ENCODE results near the gene CMTM3.
"Not testable (repeated sequence)": the region's sequence is repeated elsewhere in the genome, so short reads cannot be mapped to it uniquely, and the experiment has no call there.

The CMTM3 gene

DNA sequence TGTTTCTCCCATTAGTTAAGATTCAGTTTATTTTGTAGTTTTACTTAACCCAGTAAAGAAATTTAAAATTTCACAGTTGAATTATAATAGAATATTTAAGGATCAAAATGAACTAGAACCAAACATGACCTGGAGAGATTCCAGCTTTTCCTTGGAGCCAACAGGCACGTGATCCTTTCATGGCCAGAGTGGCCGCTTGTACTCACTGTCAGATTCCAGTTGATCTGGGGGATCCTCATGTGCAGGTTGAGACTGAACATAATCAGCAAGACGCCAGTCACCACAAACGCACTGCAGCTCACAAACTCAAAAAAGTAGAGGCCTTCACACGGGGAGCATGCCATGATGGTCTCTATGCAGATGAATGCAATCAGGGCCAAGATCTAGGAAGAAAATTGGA lies 31.7 kb downstream of the CMTM3 start:
- DNase-seq (ENCODE audit: low read depth) = no peak

DNA sequence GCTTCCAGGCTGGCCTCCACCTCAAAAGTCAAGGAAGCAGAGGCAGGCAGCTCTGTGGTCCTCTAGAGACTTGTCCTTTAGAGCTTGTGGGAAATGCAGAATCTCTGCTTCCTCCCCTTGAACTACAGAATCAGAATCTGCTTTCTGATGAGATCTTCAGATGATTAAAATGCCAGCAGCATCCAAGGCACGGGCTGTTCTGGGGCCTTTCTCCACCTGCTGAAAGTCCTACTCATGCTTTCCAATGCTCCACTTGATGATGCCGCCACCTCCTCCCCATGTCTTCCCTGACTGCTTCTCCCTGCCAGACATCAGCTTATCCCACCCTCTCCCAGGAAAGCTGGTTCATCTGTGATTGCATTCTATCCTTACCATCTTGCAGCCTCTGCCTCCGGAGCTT lies 33.3 kb downstream of the CMTM3 start:
- no peak for DNase-seq (ENCODE audit: low read depth)

DNA sequence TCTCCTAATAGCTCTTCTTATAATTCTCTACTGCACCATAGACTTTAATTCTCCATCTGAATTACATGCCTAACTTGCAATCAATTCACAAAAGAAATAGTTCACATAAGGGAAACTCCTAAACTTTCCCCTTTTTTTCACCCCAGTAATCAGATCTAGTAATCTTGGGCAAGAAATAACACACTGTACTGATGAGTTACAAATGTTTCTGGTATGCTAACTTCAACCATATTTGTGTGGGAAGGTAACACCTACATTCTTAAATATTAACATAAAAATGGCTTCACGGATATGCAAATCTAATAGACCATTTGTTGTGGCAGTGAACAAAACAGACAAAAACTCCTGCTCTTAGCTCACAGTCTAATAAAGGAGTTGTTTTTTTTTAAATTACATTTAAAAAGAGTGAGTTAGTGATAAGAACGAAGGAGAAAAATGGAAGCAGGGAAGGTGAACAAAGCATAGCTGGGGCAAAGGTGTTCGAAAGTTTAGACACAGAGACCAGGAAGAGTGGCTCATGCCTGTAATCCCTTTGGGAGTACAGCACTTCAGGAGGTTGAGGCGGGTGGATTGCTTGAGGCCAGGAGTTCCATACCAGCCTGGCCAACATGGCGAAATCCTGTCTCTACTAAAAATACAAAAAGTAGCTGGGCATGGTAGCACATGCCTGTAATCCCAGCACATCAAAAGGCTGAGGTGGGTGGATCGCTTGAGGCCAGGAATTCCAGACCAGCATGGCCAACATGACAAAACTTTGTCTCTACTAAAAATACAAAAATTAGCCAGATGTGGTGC lies 34.8 kb downstream of the CMTM3 start:
- DNase-seq (ENCODE audit: low read depth) = no peak

DNA sequence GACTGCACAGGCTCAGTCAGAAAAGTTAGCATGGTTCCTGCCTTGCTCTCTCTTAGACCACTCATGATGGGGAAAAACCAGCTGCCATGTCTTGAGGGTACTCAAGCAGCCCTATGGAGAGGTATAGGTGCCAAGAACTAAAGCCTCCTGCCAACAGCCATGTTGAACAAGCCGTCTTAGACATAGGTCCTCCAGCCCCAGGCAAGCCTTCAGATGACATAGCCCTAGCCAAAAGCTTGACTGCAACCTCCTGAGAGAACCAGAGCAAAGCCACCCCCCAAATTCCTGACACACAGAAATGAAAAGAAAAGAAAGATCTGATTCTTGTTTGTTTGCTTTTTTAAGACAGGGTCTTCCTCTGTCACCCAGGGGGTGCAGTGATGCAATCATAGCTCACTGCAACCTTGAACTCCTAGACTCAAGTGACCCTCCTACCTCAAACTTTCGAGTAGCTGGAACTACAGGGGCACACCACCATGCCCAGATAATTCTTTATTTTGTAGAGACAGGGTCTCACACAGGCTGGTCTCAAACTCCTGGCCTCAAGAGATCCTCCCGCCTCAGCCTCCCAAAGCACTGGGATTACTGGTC lies 36.3 kb downstream of the CMTM3 start:
- no peak for DNase-seq (ENCODE audit: low read depth)

DNA sequence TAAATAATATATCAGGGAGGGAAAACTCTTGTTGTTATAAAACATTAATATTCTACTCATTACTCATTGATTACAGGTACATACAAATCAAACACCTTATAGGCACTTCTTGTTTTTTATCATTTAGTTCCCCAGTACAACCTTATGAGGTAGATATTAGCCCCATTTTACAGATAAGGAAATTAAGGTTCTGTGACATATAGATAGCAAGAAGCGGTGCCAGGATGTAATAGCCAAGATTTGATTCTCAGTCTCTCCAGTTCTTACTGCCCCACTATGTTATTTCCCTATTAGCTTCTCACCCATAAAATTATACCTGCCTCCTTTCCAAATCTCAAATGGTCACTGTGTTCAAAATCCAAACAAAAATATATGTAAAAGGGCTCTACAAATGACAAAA lies 36.9 kb downstream of the CMTM3 start:
- no peak for DNase-seq (ENCODE audit: low read depth)

DNA sequence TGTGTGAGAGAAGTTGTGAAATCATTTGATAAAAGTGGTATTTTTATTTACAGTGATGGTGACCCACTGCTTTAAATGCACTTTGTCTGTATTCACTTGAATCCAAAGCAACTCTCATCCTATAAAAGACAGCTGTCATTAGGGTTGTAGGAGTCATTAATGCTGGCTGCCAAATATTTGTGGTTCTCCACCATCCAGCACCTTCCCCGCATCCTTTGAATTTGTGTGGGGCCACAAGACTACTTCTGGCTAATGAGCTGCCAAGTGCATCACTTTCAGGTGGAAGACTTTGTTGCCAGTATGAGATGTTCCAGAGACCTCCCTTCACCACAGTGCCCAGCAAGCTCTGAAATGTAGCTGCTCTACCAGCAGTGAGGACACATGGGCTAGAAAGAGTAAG lies 43.4 kb downstream of the CMTM3 start:
- no peak for DNase-seq (ENCODE audit: low read depth)

DNA sequence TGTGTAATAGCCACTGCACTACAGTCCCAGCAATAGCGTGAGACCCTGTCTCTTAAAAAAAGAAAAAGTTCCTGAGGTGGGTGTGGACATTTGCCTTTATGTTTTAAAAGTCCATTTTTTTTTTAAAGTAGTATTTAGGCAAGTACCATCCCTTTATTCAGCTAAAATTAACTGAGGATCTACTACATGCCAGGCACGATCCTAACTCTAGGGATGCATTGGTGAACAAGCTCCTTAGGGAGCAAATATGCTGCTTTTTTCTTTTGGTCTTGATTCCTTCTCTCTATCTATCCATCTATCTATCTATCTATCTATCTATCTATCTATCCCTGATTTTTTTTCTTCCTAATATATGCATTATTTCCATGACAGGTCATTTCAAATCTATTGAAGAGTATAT lies 44.7 kb downstream of the CMTM3 start:
- no peak for DNase-seq (ENCODE audit: low read depth)

DNA sequence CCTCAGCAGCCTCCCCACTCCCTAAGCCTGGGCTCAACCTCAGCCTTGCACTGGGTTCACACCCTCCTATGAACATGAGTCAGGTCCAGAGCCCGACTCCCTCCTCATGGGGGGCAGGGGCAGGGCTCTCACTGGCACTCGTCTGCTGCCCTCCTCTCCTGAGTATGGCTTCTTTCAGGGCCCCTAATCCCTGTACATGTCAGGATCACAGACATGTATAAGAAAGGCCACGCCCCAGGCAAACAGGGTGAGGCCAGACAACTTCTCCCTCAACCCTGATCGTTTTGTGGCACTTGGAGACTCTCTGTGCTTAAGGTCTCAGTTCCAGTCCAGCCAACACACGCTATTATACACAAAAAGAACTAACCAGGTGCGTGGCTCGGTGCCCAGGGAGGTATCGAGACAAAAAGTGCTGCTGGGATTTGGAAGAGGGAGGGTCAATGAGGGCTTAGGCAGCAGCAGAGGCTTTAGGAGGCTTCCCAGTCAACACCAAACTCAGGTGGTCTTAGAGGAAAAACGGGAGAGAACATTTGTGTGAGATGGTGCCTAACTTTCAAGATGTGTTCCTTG lies 45.2 kb downstream of the CMTM3 start:
- DNase-seq (ENCODE audit: low read depth) = no peak

DNA sequence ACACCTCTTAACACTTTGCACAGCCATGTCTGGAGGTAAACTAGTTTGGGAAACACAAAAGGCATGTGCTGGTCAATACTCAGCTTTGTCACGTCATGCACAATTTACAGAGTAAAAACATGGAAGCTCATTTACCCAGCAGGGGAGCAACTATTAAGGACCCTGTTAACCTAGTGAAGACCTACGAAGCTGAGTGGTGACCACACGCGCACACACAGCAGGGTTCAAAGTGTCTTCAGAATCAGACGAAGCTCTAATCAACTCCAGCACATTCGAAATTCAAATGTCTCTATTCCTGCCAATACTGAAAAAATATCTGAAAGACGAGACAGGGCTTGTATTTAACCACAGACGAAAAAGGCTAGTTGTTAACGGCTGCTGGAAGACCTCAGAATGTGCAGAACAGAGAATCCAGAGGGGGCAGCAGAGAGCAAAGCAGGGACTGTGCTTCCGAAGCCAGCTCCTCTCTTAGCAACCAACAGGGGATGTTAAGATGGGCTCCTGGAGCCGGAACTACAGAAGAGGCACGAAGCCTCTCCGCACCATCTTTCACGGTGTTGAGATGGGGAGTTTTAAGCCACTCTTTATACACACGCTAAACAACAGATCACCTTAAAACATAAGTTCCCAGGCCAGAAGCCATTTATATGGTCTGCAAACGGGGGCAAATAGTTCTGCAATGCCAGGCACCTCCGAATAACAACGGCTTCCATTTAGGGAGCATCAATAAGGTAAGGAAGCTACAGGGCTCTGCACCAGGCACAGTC lies 46.4 kb downstream of the CMTM3 start:
- DNase-seq (ENCODE audit: low read depth) = peak; percentile 19

DNA sequence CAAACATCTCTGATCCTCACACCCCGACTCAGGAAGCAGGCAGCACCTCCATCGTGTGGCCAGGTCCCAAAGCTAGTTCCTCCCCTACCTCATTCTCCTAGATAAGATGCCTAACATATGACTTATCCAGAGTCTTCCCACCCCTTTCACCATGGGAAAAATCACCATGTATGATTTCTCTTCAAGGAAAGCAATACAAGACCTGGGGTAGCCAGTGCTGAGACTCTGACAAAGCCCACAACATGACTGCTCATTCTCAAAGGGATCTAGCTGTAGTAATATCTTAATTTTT lies 46.9 kb downstream of the CMTM3 start:
- no peak for DNase-seq (ENCODE audit: low read depth)

DNA sequence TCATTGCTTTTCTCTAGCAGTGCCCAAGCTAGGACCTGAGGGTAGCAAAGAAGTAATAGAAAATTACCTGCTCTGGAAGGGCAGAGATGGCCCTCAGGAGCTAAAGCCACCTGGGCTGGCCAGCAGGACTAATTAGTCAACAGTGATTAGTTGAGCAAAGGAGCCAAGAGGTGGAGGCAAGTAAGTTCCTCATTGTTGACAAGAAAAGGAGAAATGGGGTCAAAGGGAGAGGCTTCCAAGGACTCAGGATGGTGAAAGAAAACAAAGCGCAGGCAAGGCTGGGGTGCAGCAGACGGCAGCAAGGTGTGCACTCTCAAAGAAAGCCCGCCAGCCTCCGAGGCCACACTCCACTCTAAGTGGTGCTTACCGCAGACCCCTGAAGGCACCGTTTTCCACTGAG lies 47.5 kb downstream of the CMTM3 start:
- no peak for DNase-seq (ENCODE audit: low read depth)

DNA sequence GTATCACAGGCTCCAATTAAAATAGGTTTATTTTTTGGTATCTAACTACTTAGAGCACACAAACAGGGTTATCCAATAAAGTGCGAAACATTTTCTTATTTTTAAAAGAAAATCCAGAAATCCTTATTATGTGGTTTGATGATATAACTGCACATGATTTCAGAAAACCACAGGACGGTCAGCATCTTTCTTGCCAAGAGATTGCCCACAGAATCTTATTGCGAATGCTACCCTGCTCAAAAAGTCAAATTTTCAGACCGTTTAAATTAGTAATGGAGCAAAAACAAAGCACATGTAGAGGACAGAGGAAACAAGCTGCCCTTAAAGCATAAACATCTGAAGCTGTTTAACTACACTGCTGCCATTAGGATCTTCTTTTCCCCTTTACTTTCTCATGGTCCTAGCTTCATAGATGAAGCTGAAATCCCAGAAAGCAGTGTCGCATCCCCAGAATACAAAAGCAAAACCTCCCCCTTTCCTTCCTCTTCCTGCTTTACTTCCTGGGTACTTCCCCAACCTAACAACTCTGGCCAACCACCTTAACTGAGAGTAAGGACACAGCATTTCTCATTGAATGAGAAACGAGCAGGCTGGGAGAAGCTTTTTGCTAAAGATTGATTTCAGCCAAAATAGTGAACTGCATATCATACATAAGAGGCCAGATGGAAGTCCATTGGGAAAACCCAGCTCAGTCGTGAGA lies 48.3 kb downstream of the CMTM3 start:
- no peak for DNase-seq (ENCODE audit: low read depth)

DNA sequence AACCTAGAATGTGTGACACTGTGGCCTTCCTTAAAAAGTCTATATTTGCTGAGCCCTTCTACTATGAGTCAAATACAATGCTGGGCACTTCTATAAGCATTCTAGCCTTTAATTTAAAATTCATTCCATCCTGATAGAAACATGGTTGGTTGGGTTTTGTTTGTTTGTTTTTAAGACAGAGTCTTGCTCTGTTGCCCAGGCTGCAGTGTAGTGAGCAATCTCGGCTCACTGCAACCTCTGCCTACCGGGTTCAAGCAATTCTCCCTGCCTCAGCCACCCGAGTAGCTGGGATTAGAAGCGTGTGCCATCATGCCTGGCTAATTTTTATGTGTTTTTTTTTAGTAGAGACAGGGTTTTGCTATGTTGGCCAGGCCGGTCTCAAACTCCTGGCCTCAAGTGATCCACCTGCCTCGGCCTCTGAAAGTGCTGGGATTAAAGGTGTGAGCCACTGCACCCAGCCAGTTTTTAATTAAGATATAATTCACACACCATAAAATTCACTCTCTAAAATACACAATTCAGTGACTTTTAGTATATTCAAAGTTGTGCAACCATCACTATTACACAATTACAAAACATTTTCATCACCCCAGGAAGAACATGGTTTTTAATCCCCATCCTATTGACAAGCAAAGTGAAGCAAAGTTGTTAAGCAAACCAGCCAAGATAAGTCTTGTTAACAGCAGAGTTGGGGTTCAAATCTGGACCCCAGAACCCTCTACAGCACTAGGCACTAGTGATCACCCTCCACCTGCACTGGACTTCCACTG lies 49.3 kb downstream of the CMTM3 start:
- DNase-seq (ENCODE audit: low read depth) = no peak

DNA sequence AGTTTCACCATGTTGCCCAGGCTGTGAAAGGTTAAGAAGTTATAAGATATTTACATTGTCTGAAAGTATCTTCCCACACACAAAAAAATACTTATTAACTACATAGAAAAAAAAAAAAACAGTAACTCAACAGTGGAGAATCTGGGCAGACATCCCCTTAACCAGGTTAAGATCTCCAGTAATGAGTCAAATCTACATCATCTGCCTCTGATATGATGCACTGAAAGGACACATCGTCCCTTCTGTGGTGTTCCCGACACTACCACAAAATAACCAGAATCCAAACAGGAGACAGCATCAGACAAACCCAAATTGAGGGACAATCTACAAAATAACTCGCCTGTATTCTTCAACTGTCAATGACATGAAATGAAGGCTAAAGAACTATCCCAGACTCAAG lies 52.0 kb downstream of the CMTM3 start:
- DNase-seq (ENCODE audit: low read depth) = no peak

DNA sequence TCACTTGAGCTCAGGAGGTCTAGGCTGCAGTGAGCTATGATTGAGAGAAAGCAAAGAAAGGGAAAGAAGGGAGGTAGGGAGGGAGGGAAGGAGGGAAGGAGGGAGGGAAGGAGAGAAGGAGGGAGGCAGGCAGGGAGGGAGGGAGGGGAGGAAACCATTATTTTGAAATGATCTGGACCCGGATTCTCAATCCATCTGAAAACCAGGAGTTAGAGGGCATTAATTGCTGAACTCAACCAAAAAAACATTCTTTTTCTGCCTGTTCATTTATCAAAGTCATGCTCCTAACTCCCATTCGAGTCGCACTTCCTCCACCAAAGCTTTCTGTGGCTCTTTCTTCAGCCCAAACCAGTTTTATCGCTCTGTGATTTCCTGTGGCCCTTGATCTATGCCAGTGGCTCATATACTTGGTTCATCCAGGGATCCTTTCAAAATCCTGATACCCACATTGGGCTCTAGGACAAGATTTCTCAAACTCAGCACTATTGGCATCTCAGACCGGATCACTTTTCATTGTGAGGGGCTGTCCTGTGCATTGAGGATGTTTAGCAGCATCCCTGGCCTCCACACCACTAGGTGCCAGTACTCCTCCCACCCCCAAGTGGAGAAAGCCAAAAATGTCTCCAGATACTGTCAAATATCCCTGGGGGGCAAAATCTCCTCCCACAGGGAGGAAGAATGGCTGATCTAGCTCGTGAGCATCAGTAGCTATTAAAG lies 53.8 kb downstream of the CMTM3 start:
- DNase-seq (ENCODE audit: low read depth) = no peak

DNA sequence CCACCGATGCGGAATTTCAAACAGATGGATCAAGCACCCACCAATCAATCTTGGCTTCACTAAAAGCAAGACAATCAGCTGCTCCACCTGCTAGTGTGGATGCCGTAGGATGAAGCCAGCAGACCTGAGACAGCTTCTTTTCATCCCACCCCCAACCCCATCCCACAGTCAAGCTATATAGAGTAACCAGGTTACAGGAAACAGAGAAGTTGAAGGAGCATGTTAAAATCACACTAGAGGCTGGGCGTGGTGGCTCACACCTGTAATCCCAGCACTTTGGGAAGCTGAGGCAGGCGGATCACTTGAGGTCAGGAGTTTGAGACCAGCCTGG lies 54.3 kb downstream of the CMTM3 start:
- DNase-seq (ENCODE audit: low read depth) = no peak

DNA sequence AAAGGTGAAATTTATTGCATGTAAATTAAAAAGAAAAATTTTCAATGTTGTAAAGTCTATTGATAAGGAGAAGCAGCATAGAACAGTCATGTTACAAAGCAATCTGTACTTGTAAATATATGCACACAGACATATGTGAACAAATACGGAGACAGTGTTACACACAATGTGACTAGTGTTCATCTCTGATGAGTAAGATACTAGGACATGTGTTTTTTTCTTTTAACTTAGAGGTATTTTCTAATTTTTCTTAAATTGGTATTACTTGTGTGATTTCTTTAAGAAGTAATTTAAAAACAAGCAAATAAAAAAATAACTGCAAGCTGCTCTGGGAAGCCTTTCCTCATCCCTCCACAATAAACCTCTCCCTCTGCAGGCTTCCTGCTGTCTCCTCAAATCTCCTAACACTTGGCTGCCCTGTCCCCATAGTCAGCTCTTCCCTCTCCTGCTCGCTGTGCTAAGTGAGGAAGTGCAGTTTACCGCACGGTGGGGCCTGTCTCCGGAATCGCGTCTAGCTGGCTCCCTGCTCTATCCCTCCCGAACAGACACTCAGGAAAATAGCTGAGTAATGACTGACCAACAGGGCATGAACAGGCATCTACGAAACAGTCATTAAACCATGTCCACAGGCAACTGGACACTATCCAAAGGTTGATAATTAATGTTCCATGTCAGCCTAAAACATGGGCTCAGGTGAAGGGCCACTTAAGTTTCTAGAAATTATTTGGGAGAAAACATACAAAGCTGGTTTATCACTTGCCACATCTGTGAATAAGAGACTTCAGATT lies 56.1 kb downstream of the CMTM3 start:
- DNase-seq (ENCODE audit: low read depth) = peak; percentile 19

DNA sequence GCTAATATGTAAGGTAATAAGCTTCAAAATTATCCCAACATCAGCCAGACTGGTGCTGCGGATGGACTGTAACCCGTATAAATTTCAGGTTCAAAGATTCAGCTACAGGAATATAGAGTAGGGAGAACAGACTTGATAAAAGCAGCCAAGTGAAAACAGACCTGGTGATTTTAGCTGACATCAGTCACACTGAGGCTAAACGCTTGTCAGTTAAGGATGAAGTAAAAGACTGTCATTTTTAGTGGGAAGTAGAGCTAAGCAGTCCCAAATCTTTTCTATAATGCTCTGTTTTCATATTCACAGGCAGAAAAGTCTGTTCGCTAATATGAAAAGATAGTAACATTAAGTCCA lies 56.7 kb downstream of the CMTM3 start:
- no peak for DNase-seq (ENCODE audit: low read depth)

DNA sequence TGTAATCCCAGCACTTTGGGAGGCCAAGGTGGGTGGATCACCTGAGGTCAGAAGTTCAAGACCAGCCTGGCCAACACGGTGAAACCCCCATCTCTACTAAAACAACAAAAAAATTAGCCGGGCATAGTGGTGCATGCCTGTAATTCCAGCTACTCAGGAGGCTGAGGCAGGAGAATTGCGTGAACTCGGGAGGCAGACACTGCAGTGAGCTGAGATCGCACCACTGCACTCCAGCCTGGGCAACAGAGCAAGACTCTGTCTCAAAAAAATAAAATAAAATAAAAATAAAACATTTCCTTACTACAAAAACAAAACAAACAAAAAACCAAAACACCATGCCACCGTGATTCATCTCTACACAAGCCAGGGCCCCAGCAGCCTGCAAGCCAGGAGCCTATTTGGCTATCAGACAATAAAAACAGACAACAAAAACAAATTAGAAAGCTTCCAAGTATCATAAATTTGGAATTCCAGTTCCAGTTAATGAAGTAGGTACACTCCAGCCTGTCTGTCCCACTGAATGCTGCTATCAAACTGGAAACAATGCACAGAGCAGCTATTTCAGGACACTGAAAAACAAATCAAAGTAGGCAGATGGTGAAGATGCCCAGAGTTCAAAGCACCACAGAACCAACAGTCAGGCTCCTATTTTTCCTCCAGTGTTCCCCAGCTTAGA lies 57.3 kb downstream of the CMTM3 start:
- not testable (repeated sequence) for DNase-seq (ENCODE audit: low read depth)

Measured in HS-27A (cell line).